ENCODE results near the gene TSFM. TPM values are rescaled to one million over a fixed set of nuclear protein-coding genes. Genes with fewer than 3 reads are reported as not detected.

Gene TSFM
- total and polyA plus RNA-seq, 2 of the 4 experiments (the other 2 are of a cell fraction): 11.5 to 14.0 TPM

- H3K4me3 ChIP-seq (ENCODE audit: insufficient read depth, low read depth, low read length): no peak overlapping the region
- H3K23ac ChIP-seq (ENCODE audit: low read depth, low read length): no peak overlapping the region
- 88% methylated on average over 1 of the region's 3 CpGs; no CpG with 5 or more reads in 1 of the 2 experiments for WGBS, 2 experiments (ENCODE audit: extremely low coverage in 2 of 2, insufficient read length in 1 of 2)
- POLR2A ChIA-PET (ENCODE audit: unreplicated experiment): no interaction called here
- H2AK5ac ChIP-seq (ENCODE audit: low read depth, low read length): no peak overlapping the region
- H2BK5ac ChIP-seq (ENCODE audit: low read depth, low read length, poor library complexity, severe bottlenecking): no peak overlapping the region
- TF ChIP-seq BHLHE40 (IDR thresholded peaks at IDR 0.05; ENCODE audit: low read depth, low read length) (no peak), CTCF (conservative IDR thresholded peaks at IDR 0.05; ENCODE audit: low read depth, low read length) (peak; percentile 35; the same call in 1 of the 2 replicates)
- no peak overlapping the region for H4K91ac ChIP-seq (ENCODE audit: insufficient read depth, low read depth, low read length)
- H3K56ac ChIP-seq (ENCODE audit: extremely low read depth, insufficient read depth, low read length): no peak overlapping the region
- no peak overlapping the region for H2BK15ac ChIP-seq (ENCODE audit: low read depth, low read length)
- no peak overlapping the region for H4K8ac ChIP-seq (ENCODE audit: low read depth in 2 of 2, low read length in 2 of 2)
- ATAC-seq (ENCODE audit: low read depth) (no peak), DNase-seq (no peak)
- H2BK120ac ChIP-seq (ENCODE audit: low read depth, low read length): no peak overlapping the region
- no peak overlapping the region for H2AFZ ChIP-seq (replicated peaks; ENCODE audit: low read length, poor library complexity)
- no peak overlapping the region for H3K4ac ChIP-seq (ENCODE audit: low read depth, low read length)
- CTCF ChIA-PET: interaction anchor here (0.7 kb wide), 1 partner anchor 16 kb away, joined by 3 read pairs; no protein-coding TSS in a partner anchor
- H3K27me3 ChIP-seq (ENCODE audit: control insufficient read depth, insufficient read depth, low read length): peaks cover 24% of the 10 kb centered on the region
- BruUV-seq (replicated peaks): no TSS peak
- H3K18ac ChIP-seq (ENCODE audit: low read depth, low read length): no peak overlapping the region
- in situ Hi-C loops (cut with MboI; ENCODE audit: low sequenced_read_pairs) (no loop called here), dilution Hi-C loops (cut with HindIII; ENCODE audit: low sequenced_read_pairs, unreplicated experiment) (no loop called here), intact Hi-C loops (cut with micrococcal nuclease) (no loop called here)
- H3K36me3 ChIP-seq (ENCODE audit: control insufficient read depth, insufficient read depth, low read length): peaks cover 9% of the 10 kb centered on the region
- H4K20me1 ChIP-seq (ENCODE audit: insufficient read depth, low read length): no peaks in the 10 kb centered on the region; the same call in 1 of the 2 replicates
- peaks cover 2% of the 10 kb centered on the region; the same call in 1 of the 2 replicates for H3K9me1 ChIP-seq (ENCODE audit: insufficient read depth, low read length)
- H3K4me2 ChIP-seq (ENCODE audit: low read depth, low read length): no peak overlapping the region
- no peak overlapping the region for H2AK9ac ChIP-seq (replicated peaks; ENCODE audit: low read depth, low read length, poor library complexity)
- H2BK20ac ChIP-seq (ENCODE audit: low read depth, low read length): no peak overlapping the region
- peaks cover 2% of the 10 kb centered on the region; the same call in 1 of the 2 replicates for H3K4me1 ChIP-seq (ENCODE audit: control insufficient read depth, insufficient read depth, low read length)
- no peaks in the 10 kb centered on the region for H3K9me3 ChIP-seq (ENCODE audit: control insufficient read depth, insufficient read depth, low read length)
- H4K5ac ChIP-seq (ENCODE audit: low read depth, low read length): no peak overlapping the region
- H3K14ac ChIP-seq (replicated peaks; ENCODE audit: low read depth, low read length): no peak overlapping the region
- H3K27ac ChIP-seq (ENCODE audit: insufficient read depth, low read length): no peak overlapping the region
- H3K9ac ChIP-seq (ENCODE audit: low read depth, low read length): no peak overlapping the region
- H3K79me1 ChIP-seq (ENCODE audit: low read depth in 1 of 2, low read length in 2 of 2): no peaks in the 10 kb centered on the region
Observed at GRCh38 chr12:57759360-57759980, 23.1 kb upstream of the TSFM start.
